Erythroblast (primary cell): ENCODE data around the gene PFKFB3.

ENCODE experiments used
- GATA1 ChIP-seq: IDR thresholded peaks from 2 replicates; pipeline ENCODE4 v1.6.1; 2011; ENCODE audit warnings: low read depth, mild to moderate bottlenecking, control low read depth, low read length, moderate library complexity
- POLR2A ChIP-seq: IDR thresholded peaks from 2 replicates; pipeline ENCODE4 v1.6.1; 2011; ENCODE audit warnings: mild to moderate bottlenecking, low read length

DNA sequence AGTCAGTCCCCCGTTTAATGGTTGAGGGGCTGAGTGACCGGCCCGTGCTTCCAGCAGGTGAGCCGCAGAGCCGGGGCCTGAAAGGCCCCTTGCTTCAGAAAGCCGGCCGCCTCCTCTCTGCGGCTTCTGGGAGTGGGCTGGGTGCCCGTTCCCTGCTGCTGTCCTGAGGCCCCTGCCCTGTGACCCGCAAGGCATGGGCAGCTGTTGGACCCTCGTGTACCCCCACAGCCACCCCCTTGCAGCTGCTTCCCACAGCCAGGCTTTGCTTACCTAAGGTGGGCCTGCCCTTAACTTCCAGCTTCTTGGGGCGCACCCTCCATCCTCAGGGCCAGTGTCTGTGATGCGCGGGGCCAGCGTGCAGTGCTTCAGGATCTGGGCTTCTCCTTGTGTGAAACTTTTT, 26.6 kb downstream of the PFKFB3 start:
- TF ChIP-seq POLR2A (no peak), GATA1 (no peak)
